AG04449 (cell line): ENCODE data around the gene GALNT2.

Experiments
- CTCF ChIA-PET: fragments of 350-600 bp; formaldehyde crosslinking; extraction: SDS; loops from one replicate; lab custom pipeline; 2021; ENCODE audit warnings: antibody characterized with exemption; lab: Yijun Ruan, JAX
- POLR2A ChIA-PET: fragments of 400-600, 350-600 bp; formaldehyde crosslinking; extraction: SDS; loops from one replicate; lab custom pipeline; 2020; ENCODE audit warnings: antibody characterized with exemption, inconsistent platforms; lab: Yijun Ruan, JAX
- DNase-seq: peaks from one replicate; pipeline ENCODE4 v3.0.0-alpha.2; 2010; ENCODE audit warnings: low read depth, low spot score
- H3K4me3 ChIP-seq: 2 replicates; pipeline ENCODE4 v1.5.1; 2011; ENCODE audit warnings: low read depth, mild to moderate bottlenecking, control low read depth, low read length
- CTCF ChIP-seq: IDR thresholded peaks from one replicate; pipeline ENCODE4 v1.5.1; 2011; ENCODE audit warnings: mild to moderate bottlenecking, moderate library complexity, low read length, control low read depth, inconsistent platforms; ENCODE audit not compliant: insufficient read depth; ENCODE audit errors: missing control alignments

Gene GALNT2

GRCh38 chr1:230147253-230148125, 80.5 kb downstream of the GALNT2 start:
- DNase-seq, result no peak
- no peak for TF ChIP-seq CTCF
- CTCF ChIA-PET, result no interaction called here
- POLR2A ChIA-PET, result interaction anchor here (0.7 kb wide), 1 partner anchor 16 kb away, joined by 4 read pairs; no protein-coding TSS in a partner anchor
- no peak overlapping the region for H3K4me3 ChIP-seq

DNA sequence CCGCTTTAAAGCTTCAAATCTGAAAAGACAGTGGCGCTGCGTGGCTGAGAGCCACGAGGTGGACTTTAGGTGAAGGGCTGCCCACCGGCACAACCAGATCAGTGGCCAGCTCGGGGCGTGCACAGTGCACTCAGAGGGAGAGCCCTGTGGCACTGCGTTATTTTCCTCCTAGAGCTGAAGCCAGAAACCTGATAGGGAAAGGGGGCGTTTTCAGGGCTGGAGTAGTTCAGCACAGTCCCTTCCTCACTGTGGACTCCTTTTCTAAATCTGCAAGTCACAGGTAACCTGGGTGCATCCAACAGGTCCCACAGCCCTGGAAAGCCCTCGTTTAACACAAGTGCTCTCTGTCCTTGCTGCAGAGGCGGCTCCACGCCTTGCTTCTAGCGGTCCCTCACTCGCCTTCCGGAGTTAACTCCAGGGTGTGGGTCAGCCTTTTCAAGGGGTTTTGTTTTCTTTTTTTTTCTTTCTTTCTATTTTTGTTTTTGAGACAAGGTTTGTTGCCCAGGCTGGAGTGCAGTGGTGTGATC, 81.2 kb downstream of the GALNT2 start:
- ChIA-PET POLR2A (no interaction called here), CTCF (no interaction called here)
- no peak for DNase-seq
- no peak overlapping the region for H3K4me3 ChIP-seq
- no peak for TF ChIP-seq CTCF

GRCh38 chr1:230148768-230149469, 81.9 kb downstream of the GALNT2 start:
- TF ChIP-seq CTCF, result no peak
- no peak overlapping the region for H3K4me3 ChIP-seq
- CTCF ChIA-PET, result no interaction called here
- POLR2A ChIA-PET, result no interaction called here
- no peak for DNase-seq

DNA sequence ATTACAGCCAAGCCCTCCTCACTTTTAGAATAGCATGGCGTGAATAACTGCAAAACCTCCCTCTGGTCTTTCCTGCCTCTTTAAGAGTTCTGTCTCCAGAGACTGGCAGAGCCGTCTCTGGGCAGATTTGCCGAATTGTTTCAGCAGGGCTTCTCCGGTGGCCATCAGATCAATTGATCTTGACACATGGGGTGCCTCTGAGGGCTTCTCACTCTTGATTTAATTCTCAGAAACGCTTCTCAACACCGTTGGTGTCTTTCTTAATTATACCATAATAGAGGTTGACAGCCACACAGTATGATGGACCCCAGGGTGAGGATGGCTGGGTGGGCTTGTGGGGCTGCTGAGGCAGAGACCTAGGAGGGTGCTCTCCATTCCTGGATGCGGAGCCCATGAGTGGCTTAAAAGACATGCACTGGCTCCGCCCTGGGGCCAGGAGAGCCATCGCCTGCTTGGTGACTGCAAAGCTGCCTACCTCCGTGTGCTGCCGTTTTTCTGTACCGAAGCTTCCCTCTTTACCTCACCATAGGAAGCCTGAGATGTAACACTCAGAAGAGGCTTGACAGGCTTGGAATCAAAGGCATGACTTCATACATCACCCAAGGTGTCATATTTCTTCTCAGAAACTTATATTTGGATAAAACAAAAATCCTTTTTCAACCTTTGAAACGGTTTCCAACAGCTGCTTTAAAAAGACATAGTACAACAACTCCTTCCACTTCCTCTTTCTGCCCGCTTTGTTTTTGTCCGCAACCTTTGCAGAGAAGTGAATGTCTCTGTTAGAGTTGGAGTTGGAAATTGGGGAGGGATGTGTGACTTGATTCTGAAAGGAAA, 82.9 kb downstream of the GALNT2 start:
- TF ChIP-seq CTCF, result no peak
- POLR2A ChIA-PET, result no interaction called here
- CTCF ChIA-PET, result no interaction called here

GRCh38 chr1:230150615-230151014, 83.6 kb downstream of the GALNT2 start:
- no peak for TF ChIP-seq CTCF
- POLR2A ChIA-PET, result no interaction called here
- CTCF ChIA-PET, result no interaction called here
- no peak overlapping the region for H3K4me3 ChIP-seq
- DNase-seq, result no peak

More for the DNA sequence above, 82.9 kb downstream of the GALNT2 start:
- no peak for DNase-seq
- H3K4me3 ChIP-seq, result no peak overlapping the region
